ENCODE data around the gene CD59.
"Not testable (repeated sequence)": the region's sequence is repeated elsewhere in the genome, so short reads cannot be mapped to it uniquely, and the experiment has no call there.

Gene CD59

DNA sequence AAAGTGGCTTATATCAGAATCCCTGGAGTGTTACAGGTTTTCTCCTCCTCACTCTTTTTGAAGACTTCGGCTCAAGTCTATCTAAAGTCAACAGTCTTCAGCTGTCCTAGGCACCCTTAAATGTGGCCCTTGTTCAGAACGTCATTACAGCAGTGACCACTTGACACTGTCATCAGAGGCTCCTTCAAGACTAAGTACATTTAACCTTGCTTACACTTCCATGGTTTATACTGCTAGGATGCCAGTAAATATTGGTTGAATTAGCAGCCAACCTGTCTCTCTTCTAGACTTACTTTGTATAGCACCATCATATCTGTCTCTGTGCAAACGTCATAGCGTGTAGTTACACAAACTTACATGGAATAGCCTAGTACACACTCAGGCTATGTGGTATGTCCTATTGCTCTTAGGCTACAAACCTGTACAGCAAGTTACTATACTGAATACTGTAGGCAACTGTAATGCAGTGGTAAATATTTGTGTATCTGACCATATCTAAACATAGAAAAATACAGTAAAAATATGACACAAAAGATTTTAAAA is 22.3 kb downstream of the CD59 start:
- no peak for TF ChIP-seq CTCF (IDR thresholded peaks at IDR 0.05)
- H3K79me2 ChIP-seq = peaks cover 17% of the 10 kb centered on the region
- no peak overlapping the region for H3K27ac ChIP-seq
- no peaks in the 10 kb centered on the region for H3K9me3 ChIP-seq (ENCODE audit: control insufficient read depth, low read length)
- no peaks in the 10 kb centered on the region for H3K27me3 ChIP-seq (ENCODE audit: control insufficient read depth, insufficient read depth, low read length)
- no peaks in the 10 kb centered on the region for H3K36me3 ChIP-seq (ENCODE audit: control insufficient read depth, insufficient read depth, low read length)
- H3K4me2 ChIP-seq (ENCODE audit: low read length) = no peak overlapping the region
- no peak overlapping the region for H3K9ac ChIP-seq
- no peak overlapping the region for H3K4me3 ChIP-seq (ENCODE audit: low read depth, low read length)
- H3K4me1 ChIP-seq = peaks cover 5% of the 10 kb centered on the region
- H2AFZ ChIP-seq = no peak overlapping the region

DNA sequence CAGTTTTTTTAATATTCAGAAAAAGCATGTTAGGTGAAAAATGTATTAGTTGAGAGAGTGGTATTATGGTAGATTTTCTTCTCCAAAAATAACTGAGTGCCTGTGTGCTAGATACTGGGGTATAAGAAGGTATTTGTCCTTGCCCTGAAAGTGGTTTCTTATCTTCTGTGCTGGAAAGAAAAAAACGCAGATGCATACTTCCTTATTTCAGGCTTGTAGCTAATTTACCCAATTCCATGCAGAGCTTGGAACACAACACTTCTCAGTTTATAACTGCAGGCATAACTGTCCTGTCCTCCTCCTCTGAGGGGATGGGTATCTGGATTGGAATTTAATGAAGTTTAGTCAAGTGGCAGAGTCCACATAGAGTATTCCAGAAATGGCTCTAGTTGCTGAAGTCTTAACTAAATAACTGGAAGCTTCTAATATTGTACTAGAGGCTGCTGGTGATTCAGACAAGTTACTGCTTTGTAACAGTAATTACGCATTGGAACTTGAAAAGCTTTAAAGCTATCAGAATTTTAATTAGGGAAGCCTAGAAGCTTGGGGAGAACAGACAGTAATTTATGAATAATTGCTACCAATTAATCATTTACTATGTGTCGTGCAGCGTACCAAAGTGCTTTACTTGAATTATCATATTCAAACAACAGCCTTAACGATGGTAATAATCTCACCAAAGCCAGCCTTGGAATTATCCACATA is 22.9 kb downstream of the CD59 start:
- H3K79me2 ChIP-seq = peaks cover 16% of the 10 kb centered on the region
- peaks cover 7% of the 10 kb centered on the region for H3K4me1 ChIP-seq
- no peak overlapping the region for H3K4me2 ChIP-seq (ENCODE audit: low read length)
- H3K36me3 ChIP-seq (ENCODE audit: control insufficient read depth, insufficient read depth, low read length) = no peaks in the 10 kb centered on the region
- H3K4me3 ChIP-seq (ENCODE audit: low read depth, low read length) = no peak overlapping the region
- H2AFZ ChIP-seq = no peak overlapping the region
- H3K9ac ChIP-seq = no peak overlapping the region
- H3K9me3 ChIP-seq (ENCODE audit: control insufficient read depth, low read length) = no peaks in the 10 kb centered on the region
- no peaks in the 10 kb centered on the region for H3K27me3 ChIP-seq (ENCODE audit: control insufficient read depth, insufficient read depth, low read length)
- no peak overlapping the region for H3K27ac ChIP-seq
- TF ChIP-seq CTCF (IDR thresholded peaks at IDR 0.05) = no peak

DNA sequence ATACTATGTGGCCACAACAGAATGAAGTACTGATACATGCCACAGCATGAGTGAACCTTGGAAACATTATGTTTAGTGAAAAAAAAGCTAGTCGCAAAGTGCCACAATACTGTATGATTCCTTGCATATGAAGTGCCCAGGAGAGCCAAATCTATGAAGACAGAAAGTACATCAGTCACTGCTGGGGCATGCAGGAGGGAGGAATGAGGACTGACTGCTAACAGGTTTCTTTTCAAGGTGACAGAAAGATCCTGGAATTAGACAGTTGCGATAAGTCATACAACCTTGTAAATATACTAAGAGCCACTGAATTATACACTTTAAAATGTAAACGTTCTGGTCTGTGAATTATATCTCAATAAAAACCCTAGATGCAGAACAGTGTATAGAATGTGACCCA is 23.8 kb downstream of the CD59 start:
- Histone ChIP-seq H3K4me3 (ENCODE audit: low read depth, low read length) (no peak overlapping the region), H3K4me1 (peaks cover 7% of the 10 kb centered on the region), H3K4me2 (ENCODE audit: low read length) (no peak overlapping the region), H3K79me2 (peaks cover 13% of the 10 kb centered on the region), H3K36me3 (ENCODE audit: control insufficient read depth, insufficient read depth, low read length) (no peaks in the 10 kb centered on the region), H3K27me3 (ENCODE audit: control insufficient read depth, insufficient read depth, low read length) (no peaks in the 10 kb centered on the region), H3K27ac (no peak overlapping the region), H3K9ac (no peak overlapping the region), H2AFZ (no peak overlapping the region), H3K9me3 (ENCODE audit: control insufficient read depth, low read length) (no peaks in the 10 kb centered on the region)
- no peak for TF ChIP-seq CTCF (IDR thresholded peaks at IDR 0.05)

GRCh38 chr11:33709466-33709865 is 26.8 kb downstream of the CD59 start:
- Histone ChIP-seq H3K9me3 (ENCODE audit: control insufficient read depth, low read length) (no peaks in the 10 kb centered on the region), H3K4me2 (ENCODE audit: low read length) (no peak overlapping the region), H3K27me3 (ENCODE audit: control insufficient read depth, insufficient read depth, low read length) (no peaks in the 10 kb centered on the region), H3K4me3 (ENCODE audit: low read depth, low read length) (no peak overlapping the region), H3K27ac (no peak overlapping the region), H3K9ac (no peak overlapping the region), H2AFZ (no peak overlapping the region), H3K79me2 (peaks cover 5% of the 10 kb centered on the region), H3K4me1 (peaks cover 9% of the 10 kb centered on the region), H3K36me3 (ENCODE audit: control insufficient read depth, insufficient read depth, low read length) (no peaks in the 10 kb centered on the region)
- TF ChIP-seq CTCF (IDR thresholded peaks at IDR 0.05) = no peak

GRCh38 chr11:33708985-33709384 is 27.2 kb downstream of the CD59 start:
- TF ChIP-seq CTCF (IDR thresholded peaks at IDR 0.05) = no peak
- H3K9me3 ChIP-seq (ENCODE audit: control insufficient read depth, low read length) = no peaks in the 10 kb centered on the region
- peaks cover 11% of the 10 kb centered on the region for H3K4me1 ChIP-seq
- no peak overlapping the region for H2AFZ ChIP-seq
- no peak overlapping the region for H3K4me2 ChIP-seq (ENCODE audit: low read length)
- H3K4me3 ChIP-seq (ENCODE audit: low read depth, low read length) = no peak overlapping the region
- H3K27me3 ChIP-seq (ENCODE audit: control insufficient read depth, insufficient read depth, low read length) = no peaks in the 10 kb centered on the region
- no peaks in the 10 kb centered on the region for H3K36me3 ChIP-seq (ENCODE audit: control insufficient read depth, insufficient read depth, low read length)
- no peak overlapping the region for H3K9ac ChIP-seq
- no peak overlapping the region for H3K27ac ChIP-seq
- H3K79me2 ChIP-seq = peaks cover 5% of the 10 kb centered on the region

- H3K4me1 ChIP-seq = peaks cover 11% of the 10 kb centered on the region
- not testable (repeated sequence) for H3K36me3 ChIP-seq (ENCODE audit: control insufficient read depth, insufficient read depth, low read length); H3K9ac ChIP-seq; H3K79me2 ChIP-seq; H3K4me2 ChIP-seq (ENCODE audit: low read length); H3K27ac ChIP-seq; H3K9me3 ChIP-seq (ENCODE audit: control insufficient read depth, low read length); H2AFZ ChIP-seq; H3K4me3 ChIP-seq (ENCODE audit: low read depth, low read length); H3K27me3 ChIP-seq (ENCODE audit: control insufficient read depth, insufficient read depth, low read length)
Observed at GRCh38 chr11:33707831-33708230, 28.4 kb downstream of the CD59 start.

Measured in parathyroid adenoma (tissue), 2 donors.